Left colon (tissue), 2 donors: ENCODE results near the gene VPS37D. TPM values are rescaled to one million over a fixed set of nuclear protein-coding genes. Genes with fewer than 3 reads are reported as not detected.
"Not testable (repeated sequence)": the region's sequence is repeated elsewhere in the genome, so short reads cannot be mapped to it uniquely, and the experiment has no call there.

Experiments
- ATAC-seq: fragments of 200-7000 bp; cut with Tn5 transposase; one replicate; pipeline ENCODE4 v1.9.1; 2020; ENCODE audit warnings: mild to moderate bottlenecking, moderate library complexity
- DNase-seq, 2 donors: peaks; one replicate each; pipeline ENCODE4 v3.0.0-alpha.2; 2020
- intact Hi-C, 2 donors: fragments of 100-400 bp; cut with DNase I in 1 of 2; cut with micrococcal nuclease in 1 of 2; formaldehyde crosslinking; loops; one replicate each; pipeline versions ENCODE4 v1.11.2 to v1.14.0; 2022; cut with DNase I, micrococcal nuclease
- total RNA-seq, 2 donors: library from RNA; stranded (reverse); fragmentation: NEBNext Ultra II Directional; extraction: Animal tissue kit (Norgen Biotek cat#: 25700); gene quantifications; one replicate each; pipeline ENCODE4 v1.2.1, GENCODE V29; 2021
- donor health status: DM: no; HTN: no; CAD: no.
- donor health status: DM: yes; HTN: yes; CAD: no.

VPS37D gene
- total RNA-seq, 2 donors from 2014 or later: 0.70 to 0.78 TPM

DNA sequence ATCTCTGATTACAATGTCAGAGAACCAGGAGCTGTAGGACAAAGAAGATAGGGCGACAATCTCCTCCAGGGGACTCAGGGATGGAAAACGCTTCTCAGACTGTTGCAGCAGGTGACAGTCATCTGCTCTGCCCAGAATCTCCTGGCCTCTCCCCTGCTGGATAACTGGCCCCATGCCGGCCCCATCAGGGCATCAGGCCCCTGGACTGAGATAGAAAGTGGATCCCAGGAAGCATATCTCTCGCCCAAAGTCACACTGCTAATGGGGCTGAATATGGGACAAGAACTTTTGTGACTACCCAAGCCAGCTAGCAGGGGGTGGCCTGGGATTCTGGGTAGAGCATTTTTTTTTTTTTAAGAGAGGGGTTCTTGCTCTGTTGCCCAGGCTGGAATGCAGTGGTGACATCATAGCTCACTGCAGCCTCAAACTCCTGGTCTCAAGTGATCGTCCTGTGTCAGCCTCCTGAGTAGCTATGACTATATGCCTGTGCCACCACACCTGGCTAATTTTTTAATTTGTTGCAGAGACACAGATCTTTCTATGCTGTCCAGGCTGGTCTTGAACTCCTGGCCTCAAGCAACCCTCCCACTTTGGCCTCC lies 22.8 kb upstream of the VPS37D start:
- intact Hi-C loops: no loop called here
- no peak for DNase-seq
- ATAC-seq: no peak

DNA sequence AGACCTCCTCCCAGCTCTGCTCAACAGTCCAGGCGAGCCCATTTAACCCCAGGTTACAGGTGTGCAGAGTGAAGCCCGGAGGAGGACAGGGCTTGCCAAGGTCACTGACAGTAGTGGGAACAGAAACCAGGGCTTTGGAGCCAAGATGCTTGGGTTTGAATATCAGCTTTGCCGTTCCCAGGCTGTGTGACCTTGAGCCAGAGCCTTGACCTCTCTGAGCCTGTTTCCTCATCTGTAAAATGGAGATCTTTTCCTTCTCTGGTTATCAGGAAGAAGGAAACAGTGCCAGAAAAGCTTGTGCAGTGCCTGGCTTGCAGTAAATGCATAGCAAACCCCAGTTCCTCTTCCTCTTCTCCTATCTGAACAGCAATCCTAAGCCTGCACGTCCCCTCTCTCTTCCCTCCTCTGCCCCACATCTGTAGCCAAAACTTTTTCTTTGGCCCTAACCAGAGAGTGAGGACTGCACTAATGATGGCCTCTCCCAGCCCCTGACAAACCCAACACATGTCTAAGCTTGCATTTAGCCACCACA lies 21.9 kb upstream of the VPS37D start:
- intact Hi-C loops: no loop called here
- ATAC-seq (peak; percentile 15), DNase-seq (no peak)

DNA sequence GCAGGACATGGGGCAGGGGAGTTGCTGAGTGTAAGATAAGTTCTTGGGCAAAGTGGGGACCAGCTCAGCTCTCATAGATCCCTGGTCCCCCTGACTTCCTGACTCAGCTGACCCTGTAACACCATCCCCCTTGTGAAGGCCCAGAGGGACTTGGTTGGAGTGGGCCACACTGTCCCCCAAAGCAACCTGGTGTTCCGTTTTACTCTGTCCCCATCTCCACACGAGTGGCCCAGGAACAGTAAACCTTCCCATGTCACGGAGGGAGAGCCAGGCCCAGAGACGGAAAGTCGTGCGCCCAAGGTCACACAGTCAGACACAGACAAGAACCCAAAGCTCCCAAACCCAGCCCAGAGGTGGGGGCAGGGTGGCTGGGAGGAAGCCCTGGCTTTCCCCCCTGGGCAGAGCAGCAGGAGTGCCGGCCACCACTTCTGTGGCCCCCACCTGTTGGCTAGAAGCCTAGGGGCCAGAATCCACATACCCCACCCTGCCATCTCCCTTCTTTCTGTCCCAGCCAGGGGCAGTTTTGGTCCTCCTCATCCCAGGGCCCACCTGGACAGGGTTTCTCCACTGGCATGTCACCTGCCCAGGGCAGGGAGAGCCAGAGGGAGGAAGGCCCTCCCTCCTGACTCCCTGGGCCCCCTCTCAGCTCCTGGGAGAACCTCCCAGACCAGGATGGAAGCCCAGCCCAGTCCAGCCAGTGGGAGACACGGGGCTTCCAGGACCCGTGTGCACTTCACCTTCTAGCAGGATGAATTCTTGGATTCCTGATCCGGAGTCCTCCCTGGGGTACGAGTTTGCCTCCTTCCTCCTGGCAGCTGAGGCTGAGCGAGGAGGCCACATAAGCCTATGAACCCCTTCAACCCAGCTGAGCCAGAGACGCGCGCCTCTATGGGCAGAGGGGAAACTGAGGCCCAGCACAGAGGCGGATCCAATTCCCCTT lies 20.6 kb upstream of the VPS37D start:
- intact Hi-C loops: no loop called here

DNA sequence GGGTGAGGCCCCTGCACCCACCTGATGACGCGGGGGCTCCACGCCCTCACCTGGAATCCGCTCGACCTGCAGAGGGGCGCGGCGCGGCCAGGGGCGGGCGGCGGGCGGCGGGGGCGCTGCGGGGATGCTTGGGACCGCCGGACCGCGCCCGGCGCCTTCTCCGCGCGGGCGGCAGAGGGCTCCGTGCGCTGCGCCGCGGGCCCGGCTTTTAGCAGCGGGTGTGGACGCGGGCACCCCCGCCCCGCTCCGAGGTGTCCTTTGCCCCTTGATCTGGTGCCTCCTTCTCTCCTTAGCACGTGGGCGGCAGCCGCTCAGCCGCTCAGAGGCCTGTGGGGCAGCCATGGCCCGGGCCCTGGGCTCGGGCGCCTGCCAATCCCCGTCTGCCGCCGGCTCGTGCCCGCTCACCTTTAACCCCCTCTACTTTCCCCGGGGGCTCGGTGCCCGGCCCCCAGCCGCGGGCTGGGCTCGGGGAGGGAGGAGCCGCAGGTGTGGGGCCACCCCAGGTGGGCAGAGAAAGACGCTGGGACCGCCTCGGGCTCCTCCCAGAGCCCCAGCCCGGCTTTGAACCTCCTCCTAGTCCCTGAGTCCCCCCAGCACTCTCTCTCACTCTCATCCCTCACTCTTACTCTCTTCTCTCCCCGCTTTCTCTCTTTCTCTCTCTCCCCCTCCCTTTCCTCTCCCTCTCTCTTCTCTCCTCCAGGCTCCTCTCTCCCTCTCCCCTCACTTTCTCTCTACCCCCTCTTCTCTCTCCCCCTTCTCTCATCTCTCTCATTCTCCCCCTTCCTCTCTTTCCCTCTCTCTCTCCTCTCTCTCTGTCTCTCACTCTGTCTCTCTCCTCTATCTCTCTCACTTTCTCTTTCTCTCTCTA lies 19.7 kb upstream of the VPS37D start:
- ATAC-seq: peak; percentile 96
- intact Hi-C loops: no loop called here
- DNase-seq: peak; percentile 81 to 86

More for the DNA sequence above, 20.6 kb upstream of the VPS37D start:
- ATAC-seq: no peak
- no peak for DNase-seq

DNA sequence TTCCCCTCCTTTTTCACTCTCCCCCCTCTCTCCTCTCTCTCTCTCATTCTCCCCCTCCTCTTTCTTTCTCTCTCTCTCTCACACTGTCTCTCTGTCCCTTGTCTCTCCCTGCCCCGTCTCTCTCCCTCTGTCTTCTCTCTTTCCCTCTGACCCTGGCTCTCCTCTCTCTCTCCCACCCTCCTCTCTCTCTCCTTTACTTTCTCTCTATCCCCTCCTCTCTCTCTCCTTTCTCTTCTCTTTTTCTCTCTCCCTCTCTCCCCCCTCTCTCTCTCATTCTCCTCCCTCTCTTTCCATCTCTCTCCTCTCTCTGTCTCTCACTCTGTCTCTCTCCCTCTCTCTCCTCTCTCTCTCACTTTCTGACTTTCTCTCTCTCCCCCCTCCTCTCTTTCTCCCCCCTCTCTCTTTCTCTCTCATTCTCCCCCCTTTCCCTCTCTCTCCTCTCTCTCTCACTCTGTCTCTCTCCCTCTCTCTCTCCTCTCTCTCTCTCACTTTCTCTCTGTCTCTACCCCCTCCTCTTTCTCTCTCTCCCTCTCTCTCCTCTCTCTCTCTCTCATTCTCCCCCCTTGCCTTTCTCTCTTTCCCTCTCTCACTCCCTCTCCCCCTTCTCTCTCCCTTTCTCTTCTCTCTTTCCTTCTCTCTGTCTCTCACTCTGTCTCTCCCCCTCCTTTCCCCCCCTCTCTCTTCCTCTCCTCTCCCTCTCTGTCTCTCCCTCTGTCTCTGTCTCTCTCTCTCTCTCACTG lies 18.9 kb upstream of the VPS37D start:
- intact Hi-C loops: no loop called here
- no peak for DNase-seq

DNA sequence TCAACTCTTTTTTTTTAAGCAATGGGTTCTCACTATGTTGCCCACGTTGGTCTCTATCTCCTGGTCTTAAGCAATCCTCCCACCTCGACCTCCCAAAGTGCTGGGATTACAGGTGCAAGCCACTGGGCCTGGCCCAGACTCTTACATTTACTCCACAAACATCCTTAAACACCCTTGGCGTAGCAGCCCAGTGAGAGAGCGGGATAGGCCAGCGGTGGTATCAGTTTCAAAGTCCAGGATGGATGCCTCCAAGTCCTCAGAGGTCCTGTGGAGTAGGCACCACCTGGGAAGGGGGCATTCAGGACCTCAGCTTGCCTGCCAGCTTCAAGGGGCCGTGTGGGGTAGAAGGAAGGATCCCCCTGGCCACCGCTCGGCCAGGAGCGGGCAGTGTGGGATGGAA lies 18.1 kb upstream of the VPS37D start:
- DNase-seq (no peak), ATAC-seq (no peak)
- intact Hi-C loops: no loop called here

More for the DNA sequence above, 18.9 kb upstream of the VPS37D start:
- ATAC-seq: no peak

DNA sequence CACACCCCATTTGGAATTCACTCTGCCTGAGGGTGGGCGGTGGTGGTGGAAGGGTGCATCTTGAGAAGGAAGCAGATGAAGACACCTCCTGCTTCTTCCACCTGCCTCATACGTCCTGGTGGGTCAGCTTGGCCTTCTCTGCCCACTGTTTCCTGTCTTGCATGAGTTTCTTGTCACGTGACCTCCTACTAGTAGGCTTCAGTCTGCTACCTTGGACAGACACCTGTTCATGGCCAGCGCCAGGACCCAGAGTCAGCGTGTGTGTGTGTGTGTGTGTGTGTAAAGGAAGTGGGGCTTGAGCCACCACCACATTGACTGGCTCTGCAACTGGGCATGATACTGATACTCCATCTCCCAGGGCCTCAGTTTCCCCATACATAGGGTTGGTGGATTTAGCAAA lies 17.1 kb upstream of the VPS37D start:
- intact Hi-C loops: no loop called here
- no peak for ATAC-seq
- DNase-seq: no peak

DNA sequence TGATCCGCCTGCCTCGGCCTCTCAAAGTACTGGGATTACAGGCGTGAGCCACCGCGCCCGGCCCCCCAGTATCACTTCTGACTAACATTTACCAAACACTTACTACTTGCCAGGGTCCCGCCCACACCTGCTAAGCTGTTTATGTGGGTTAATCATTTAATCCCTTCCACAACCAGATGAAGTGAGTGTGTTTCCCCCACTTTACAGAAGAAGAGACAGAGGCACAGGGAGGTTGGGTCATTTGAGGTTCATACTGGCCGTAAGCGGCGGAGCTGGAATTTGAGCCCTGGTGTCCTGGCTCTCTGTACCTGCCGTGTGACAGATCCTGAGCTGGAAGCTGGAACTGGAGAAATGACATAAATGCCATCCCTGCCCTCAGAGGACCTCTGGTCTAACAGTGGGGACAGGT lies 15.1 kb upstream of the VPS37D start:
- peak; percentile 53 for ATAC-seq
- intact Hi-C loops: no loop called here
- peak in 1 of 2 donors; percentile 46 for DNase-seq

DNA sequence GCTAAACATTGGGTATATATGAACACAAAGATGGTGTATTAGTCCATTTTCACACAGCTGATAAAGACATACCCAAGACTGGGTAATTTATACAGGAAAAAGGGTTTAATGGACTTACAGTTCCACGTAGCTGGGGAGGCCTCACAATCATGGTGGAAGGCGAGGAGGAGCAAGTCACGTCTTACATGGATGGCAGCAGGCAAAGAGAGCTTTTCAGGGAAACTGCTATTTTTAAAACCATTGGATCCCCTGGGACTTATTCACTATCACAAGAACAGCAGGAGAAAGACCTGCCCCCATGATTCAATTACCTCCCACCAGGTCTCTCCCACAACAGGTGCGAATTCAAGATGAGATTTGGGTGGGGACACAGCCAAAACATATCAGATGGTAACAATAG lies 12.3 kb upstream of the VPS37D start:
- intact Hi-C loops, DNase-seq, ATAC-seq: not testable (repeated sequence)

DNA sequence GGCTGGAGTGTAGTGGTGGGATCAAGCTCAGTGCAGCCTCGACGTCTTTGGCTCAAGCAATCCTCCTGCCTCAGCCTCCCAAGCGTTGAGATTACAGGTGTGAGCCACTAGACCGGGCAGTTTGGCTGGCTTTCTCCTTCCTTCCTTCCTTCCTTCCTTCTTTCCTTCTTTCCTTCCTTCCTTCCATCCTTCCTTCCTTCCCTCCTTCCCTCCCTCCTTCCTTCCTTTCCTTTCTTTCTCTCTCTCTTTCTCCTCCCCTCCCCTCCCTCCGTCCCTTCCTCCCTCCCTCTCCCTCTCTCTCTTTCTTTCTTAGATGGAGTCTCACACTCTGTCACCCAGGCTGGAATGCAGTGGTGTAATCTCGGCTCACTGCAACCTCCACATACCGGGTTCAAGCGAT lies 7.6 kb upstream of the VPS37D start:
- DNase-seq (no peak), ATAC-seq (no peak)
- intact Hi-C loops: loop anchor here in 1 of 2 donors (10.0 kb wide), 2 partner anchors 45 to 65 kb away; no protein-coding TSS in a partner anchor

DNA sequence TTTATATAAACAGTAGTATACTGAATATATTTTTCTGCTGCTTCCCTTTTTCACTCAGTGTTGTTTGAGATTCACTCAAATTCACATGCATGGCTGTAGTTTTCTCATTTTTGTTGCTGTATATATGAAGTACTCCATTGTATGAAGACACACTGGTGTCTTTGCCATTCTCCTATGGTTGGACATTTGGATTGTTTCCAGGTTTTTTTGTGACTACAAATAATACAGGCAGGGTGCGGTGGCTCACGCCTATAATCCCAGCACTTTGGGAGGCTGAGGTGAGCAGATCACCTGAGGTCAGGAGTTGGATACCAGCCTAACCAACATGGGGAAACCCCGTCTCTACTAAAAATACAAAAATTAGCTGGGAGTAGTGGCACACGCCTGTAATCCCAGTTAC lies 7.0 kb upstream of the VPS37D start:
- intact Hi-C loops: loop anchor here in 1 of 2 donors (10.0 kb wide), 2 partner anchors 46 to 64 kb away; no protein-coding TSS in a partner anchor
- peak; percentile 46 for ATAC-seq
- DNase-seq: not testable (repeated sequence)

DNA sequence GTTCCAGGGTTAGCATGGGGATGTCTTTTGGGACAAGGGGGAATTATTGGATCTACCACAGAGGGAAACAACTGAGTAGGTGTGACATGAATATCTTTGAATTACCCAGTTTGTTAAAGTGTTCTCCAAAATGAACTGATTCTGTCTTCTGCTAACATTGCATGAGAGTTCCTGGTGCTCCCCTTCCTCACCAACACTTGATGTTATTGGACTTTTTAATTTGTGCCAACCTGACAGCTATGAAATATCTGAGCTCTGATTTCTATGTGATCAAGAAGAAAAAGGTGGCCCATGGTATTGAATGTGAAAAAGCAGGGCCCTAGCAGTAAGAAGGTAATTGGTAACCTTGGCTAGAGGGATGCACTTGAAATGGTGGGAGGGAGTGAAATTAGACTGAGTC lies 4.6 kb upstream of the VPS37D start:
- no peak for ATAC-seq
- no peak for DNase-seq
- intact Hi-C loops: loop anchor here in 1 of 2 donors (10.0 kb wide), 2 partner anchors 48 to 62 kb away; no protein-coding TSS in a partner anchor

DNA sequence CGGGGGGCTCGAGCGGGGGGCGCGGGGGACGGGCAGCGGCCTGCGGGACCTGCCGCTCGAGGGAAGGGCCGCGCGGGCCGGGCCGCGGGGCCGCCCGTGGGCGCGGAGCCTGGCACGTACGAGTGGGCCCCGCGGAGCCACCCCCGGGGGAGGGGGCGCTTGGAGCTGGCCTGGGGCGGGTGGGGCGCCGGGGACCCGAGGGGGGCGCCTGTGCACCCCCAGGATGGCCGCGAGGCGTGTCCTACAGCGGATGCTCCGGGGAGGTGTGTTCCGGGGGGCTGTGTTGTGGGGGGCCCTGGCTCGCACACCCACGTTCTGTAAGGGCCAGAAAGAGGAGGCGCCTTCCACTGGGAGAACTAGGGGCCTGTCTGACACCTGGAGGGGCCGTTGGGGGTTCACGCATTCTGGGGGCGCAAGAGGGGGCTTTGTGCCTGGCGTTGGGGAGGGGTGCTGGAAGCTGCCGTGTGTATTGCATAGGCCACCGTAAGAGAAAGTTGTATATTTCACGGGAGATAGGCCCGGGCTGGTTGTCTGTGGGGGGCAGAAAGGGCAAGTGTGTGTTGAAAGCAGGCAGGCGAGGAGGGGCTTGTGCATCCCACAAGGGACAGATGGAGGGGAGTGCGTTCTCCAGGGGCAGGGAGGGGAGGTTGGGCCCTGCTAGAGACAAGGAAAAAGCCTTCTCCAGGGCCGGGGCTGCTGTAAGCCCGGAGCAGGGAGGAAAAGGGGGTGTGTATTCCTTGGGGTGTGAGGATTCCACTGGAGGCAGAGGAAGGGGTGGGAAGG lies 663 bp downstream of the VPS37D start:
- intact Hi-C loops: loop anchor here in 1 of 2 donors (10.0 kb wide), 2 partner anchors 53 to 57 kb away; no protein-coding TSS in a partner anchor
- ATAC-seq (no peak), DNase-seq (no peak)

DNA sequence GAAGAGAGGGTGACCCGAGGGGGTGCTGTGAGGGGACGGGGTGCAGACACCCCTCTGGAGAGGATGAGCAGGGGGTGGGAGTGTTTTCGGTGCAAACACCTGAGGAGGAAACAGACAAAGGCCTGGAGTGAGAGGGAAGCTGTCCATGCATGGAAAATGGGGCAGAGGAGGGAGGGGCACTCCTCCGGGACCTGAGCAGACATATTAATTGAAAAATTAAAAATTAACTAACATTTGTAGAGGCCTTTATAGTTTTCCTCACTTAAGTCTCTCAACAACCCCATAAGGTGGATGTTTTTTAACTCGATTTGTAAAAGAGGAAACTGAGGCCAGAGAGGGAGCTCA lies 1.2 kb downstream of the VPS37D start:
- intact Hi-C loops: loop anchor here in 1 of 2 donors (10.0 kb wide), 2 partner anchors 54 to 56 kb away; no protein-coding TSS in a partner anchor
- ATAC-seq (no peak), DNase-seq (no peak)

DNA sequence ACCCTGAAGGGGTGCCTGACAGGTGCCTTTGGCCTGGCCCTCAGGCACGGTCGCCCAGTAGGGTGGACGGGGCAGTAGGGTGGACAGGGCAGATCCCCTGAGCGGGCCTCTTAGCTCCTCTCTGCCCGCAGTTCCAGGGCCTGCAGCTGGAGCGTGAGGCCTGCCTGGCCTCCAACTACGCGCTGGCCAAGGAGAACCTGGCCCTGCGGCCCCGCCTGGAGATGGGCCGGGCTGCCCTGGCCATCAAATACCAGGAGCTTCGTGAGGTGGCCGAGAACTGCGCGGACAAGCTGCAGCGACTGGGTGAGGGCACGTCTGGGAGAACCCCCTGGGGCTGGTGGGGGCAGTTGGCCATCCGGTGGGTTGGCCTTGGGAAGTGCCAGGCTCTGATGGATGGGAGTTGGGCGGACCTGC lies 1.7 kb downstream of the VPS37D start:
- ATAC-seq: no peak
- intact Hi-C loops: loop anchor here in 1 of 2 donors (10.0 kb wide), 2 partner anchors 54 to 56 kb away; no protein-coding TSS in a partner anchor
- DNase-seq: no peak

DNA sequence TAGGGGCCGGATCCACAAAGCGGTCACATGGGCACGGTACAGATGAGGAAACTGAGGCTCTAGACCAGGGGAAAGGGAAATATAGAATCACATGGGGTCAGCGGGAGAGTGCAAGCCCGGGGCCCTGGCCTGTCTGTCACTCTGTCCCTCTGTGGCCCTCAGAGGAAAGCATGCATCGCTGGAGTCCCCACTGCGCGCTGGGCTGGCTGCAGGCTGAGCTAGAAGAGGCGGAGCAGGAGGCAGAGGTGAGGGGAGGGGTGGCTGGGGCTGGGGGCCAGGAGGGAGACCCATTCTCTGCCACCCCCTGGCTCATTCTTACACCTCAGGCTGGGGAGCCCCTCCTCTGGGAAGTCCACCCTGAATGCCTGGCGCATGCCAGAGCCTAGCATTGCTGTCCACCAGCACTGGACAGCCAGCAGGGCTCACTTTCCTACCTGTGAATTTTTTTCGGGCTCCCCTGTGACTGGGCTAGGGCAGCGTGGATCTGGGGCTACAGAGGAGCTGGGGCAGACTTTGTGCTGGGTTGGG lies 2.3 kb downstream of the VPS37D start:
- DNase-seq: no peak
- intact Hi-C loops: loop anchor here in 1 of 2 donors (10.0 kb wide), 2 partner anchors 55 kb away; no protein-coding TSS in a partner anchor
- no peak for ATAC-seq

DNA sequence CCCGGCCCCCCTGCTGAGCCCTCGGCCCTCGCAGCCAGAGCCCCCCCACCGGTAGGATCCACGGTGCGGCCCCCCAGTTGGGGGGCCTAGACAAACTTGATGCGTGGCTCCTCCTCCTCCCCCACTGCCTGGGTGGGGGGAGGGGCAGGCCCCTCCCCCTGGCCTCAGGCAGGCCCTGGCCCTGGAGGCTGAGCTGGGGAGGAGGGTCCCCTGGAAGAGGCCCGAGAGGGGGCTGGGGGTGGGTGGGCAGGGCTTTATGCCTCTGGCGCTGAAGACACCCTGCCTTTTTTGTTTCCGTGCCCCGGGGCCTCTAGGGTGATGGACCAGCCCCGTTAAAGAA lies 3.7 kb downstream of the VPS37D start:
- ATAC-seq (no peak), DNase-seq (no peak)
- intact Hi-C loops: no loop called here
